ENCODE data around the gene CROCC2.

Gene CROCC2

DNA sequence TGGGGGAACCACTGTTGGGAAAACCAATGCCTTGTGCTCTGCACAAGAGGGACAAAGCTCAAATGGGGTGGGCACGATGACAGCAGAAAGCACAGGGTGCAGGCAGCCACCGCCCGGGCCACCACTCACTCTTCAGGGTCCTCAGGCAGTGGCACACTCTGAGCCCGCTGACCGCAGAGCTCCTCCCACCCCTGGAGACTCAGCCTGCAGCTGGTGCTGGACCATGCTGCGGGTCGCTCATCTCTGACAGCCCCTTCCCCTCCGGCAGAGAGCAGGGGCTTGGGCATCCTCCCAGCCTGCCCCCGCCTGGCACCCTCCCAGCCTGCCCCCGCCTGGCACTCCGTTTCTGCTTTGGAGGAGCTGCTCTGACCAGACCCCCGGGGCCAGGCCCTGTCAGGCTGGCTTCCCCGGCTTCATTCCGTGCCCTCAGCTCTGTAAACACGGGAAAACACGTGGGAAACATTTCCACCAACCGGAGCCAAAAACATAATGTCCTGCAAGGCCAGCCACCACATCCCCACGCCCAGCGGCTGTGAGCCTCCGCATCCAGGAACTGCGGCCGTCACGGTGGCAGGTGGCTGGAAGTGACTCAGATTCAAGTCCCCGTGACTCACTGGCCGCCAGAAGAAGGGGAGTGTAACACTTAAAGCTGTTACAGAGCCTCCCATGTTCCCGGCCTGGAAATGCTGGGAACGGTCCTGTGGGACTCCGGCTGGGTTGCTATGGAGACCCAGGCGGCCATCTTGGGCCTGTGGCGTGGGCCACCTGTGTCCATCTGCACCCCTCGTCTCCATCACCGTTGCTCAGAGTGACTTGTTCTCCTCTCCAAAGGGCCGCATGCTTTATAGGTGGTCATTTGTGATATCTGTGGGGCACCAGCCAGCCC is 85.5 kb downstream of the CROCC2 start:
- no peak for FAIRE-seq

- FAIRE-seq: no peak
These were observed 86.6 kb downstream of the CROCC2 start for GRCh38 chr2:240992572-240993291.

GRCh38 chr2:240993446-240994170 is 87.5 kb downstream of the CROCC2 start:
- no peak for FAIRE-seq

DNA sequence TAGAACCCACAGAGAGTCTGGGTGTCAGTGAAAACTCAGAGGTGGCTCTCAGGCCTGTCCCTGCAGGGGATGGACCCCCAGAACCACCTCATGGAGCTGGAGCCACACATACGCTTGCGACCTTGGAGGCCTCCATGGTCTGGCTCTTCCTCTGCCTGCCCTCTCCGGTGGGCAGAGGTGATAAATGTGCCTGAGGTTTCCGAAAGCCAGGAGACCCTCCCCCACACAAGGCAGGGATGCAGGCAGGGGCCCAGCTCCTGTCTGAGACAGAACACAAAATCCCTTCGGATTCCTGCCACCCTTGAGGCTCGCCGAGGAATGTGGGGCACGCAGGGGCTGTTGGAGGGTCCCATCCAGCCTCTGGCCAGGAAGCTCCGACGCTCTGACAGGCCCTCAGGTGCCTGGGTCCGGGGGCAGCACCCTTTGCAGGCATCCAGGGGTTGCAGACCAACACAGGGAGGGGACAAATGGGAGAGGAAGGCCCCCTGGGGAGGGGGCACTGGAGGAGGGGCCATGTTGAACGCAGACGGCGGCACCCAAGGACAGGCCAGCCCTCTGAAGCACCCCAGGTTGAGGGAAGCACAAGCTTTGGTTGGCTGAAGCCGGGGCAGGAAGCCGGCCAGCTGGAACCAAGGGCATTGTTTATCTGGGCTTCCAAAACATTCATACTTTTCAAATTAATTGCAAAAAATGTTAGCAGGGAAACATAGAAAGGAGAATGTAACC is 88.2 kb downstream of the CROCC2 start:
- FAIRE-seq: no peak

- FAIRE-seq: no peak
These were observed 89.2 kb downstream of the CROCC2 start for GRCh38 chr2:240995041-240996021.

- FAIRE-seq: no peak
These were observed 90.2 kb downstream of the CROCC2 start for GRCh38 chr2:240996161-240996833.

- no peak for FAIRE-seq
These were observed 90.7 kb downstream of the CROCC2 start for GRCh38 chr2:240996834-240997140.

GRCh38 chr2:240997141-240997855 is 91.2 kb downstream of the CROCC2 start:
- no peak for FAIRE-seq

DNA sequence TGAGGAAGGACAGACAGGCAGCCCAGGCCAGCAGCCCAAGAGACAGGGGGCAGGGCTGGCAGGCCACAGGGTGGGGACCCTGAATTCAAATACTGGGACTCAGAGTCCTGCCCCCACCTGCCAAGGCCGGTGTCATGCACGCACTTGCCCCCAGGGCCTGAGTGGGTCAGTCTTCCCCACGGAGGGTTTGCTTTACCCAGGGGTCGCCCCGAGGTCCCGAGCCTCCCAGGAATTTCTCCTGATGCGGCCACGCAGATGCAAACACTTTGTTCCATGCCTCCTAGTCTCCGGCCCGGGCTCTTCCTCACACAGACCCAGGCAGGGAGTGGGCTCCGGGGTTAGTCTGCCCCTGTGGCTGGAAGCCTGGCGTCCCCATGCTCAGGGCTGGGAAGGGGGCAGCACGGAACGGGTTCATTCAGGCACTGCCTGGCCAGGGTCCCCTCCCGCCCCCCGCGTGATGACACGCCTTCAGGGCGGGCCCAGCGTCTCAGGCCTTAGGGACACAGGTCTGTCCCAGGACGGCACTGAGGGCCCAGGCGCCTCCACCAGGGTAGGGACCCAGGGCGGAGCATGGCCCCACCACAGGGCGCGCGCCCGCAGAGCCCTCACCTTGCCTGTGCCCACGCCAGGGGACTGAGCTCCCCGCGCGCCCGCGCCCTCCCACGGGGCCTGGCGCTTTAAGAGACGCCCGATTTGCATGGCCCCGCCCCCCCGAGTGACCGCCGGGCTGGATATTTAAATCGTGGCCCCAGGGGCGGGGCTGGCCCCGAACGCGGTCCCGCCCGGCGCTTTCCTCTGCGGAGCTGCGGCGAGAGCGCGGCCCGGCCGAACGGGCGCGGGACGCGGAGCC is 91.9 kb downstream of the CROCC2 start, which contains the start of gene SNED1:
SNED1 (plus strand) TSS at position 763 of the 850 bp plus-strand sequence. CDS start 220 bp downstream, outside the sequence.
- no peak for FAIRE-seq

- no peak for FAIRE-seq
These were observed 92.5 kb downstream of the CROCC2 start for GRCh38 chr2:240998706-240998994.

GRCh38 chr2:240998995-240999791 is 93.1 kb downstream of the CROCC2 start:
- no peak for FAIRE-seq

DNA sequence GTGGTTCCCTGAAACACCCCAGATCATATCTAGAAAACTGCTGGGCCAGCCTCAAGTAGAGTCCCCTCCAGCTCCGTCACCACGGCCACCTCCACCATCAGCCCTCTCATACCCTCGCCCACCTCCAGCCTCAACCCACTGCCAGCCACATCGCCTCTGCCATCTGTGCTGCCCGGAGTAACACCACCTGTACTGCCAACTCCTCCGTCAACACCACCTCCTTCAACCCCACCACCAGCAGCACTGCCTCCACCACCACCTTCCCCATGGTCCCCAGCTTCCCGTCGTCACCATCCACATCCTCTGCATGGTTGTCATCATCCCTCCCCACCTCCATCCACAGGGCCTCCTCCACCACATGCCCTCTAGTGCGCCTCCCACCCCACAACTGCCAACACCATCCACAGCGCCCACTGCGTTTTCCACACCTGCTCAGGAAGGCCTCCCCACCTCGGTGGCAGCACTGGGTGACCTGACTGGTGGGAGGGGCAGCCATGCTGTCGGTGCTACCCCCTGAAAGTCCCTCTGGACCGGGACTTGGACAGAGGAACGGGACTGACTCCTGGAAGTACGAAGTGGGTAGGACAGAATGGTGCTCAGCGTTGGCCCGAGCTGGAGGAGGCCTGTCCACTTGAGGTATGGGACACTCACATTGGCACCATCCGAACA is 93.9 kb downstream of the CROCC2 start:
- no peak for FAIRE-seq

DNA sequence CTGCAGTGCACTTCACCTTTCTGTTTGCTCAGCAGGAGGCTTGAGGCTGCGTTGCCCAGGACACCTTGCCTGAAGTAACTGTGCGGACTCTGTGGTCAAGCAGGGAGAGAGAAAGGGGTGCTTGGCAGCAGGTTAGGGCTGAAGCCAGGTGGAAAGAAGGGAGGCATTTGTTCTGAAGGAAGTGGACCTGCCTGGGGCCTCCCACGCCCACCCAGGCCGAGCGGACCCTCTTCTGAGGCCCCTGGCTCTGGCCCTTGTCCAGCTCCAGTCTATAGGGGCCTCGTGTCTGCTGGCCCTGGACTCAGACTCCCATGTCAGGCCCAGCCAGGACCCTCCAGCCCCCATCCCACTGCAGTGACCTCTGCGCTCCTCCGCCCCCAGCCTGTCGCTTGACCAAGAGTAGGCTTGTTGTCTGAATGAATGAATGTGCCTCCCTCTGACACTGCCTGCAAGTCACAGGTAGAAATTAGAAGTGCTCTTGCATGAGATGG is 94.7 kb downstream of the CROCC2 start:
- no peak for FAIRE-seq

DNA sequence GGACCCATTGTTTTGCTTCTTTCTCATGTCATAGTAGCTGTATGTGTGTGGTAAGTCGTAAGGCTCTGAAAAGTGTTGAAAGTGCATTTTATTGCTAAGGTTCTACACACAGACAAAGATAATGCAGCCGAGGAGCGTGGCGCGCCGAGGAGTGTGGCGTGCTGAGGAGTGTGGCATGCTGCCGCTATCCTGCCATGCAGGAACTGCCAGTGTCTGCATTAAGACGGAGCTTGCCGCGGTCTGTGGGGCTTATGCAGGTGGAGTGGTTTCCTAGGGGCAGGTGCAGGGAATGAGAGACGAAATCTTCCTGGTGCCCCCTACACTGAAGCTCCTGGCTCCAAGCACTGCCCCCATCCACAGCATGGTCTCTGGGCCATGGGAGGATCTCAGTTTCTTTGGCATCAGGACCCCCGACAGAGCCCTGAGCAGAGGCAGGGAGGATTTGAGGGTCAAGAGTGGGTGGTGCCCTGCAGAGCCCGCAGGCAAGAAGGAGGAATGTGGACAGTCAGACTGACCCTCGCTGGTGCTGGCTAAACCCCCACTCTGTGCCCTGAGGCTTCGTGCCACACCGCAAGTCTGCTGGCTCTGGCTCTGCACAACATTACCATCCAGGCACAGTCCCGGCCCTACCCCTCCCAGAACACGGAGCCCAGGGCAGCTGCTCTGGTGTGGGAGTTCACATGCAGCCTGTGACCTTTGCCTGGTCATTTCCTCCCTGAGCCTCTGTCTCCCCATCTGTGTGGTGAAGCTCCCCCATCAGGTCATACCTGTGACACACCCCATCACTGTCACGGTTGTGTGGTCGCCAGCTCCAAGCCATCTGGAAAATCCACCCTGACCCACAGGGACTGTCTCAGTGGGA is 95.5 kb downstream of the CROCC2 start:
- FAIRE-seq: no peak

DNA sequence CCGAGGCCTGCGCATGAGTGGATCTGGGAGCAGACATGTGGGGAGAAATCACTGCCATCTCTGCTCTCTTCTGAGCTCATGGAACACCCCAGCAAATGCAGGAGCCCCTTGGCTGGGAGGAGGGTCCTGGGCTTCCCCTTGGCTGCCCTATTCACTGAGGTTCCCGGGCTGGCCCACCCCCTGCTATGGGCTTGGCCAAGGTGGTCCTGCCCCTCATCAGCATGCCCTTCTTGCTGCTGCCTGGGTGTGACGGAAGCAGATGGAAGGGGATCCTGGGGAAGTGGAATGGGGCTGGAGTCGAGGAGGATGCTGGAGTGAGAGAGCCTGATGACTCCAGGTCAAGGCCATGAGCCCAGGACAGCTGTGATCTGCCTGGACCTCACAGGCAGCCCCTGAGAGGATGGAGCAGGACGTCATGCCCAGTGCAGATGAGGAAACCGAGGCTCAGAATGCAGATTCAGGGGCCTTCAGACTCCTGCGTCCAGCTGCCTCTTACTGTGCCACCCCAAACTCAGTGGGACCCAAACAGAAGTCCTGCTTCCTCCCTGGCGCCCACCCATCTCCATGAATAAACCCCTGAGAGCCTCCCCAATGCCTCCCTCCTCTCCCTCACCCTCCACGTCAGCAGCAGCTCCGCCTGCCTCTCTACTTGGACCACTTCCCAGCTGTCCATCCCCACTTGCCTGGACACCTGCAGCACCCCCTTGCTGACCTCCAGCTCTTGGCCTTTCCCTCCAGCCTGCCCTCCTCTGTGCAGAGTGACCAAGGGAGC is 96.3 kb downstream of the CROCC2 start:
- no peak for FAIRE-seq

- no peak for FAIRE-seq
These were observed 96.9 kb downstream of the CROCC2 start for GRCh38 chr2:241003047-241003360.

Data from A204.1 (cell line).